Endothelial cell of umbilical vein (primary cell): ENCODE measurements around the gene LKAAEAR1. TPM values are rescaled to one million over a fixed set of nuclear protein-coding genes. Genes with fewer than 3 reads are reported as not detected.
A peak's percentile ranks its signal among the peaks of the same experiment; 100 is the strongest.

Experiments used
- BruUV-seq: library from RNA; stranded (reverse); fragments of 400-500 nt; replicated peaks from 2 replicates; lab custom pipeline; 2021; lab: Mats Ljungman, UMichigan
- CTCF ChIA-PET: fragments of 300-600, 350-600 bp; sonication (Branson Sonifier 250); formaldehyde crosslinking; loops from one replicate; lab custom pipeline; 2021; ENCODE audit warnings: antibody characterized with exemption, inconsistent platforms; lab: Charles Lee
- POLR2A ChIA-PET: fragments of 300-600, 350-600 bp; sonication (Branson Sonifier 250); formaldehyde crosslinking; loops from one replicate; lab custom pipeline; 2021; ENCODE audit warnings: antibody characterized with exemption, inconsistent platforms; lab: Charles Lee
- DNase-seq: peaks from one replicate; pipeline ENCODE4 v3.0.0-alpha.2; 2011; ENCODE audit warnings: low read depth, low spot score
- FAIRE-seq: peaks from 2 replicates; lab custom pipeline; 2011; peaks lifted over from hg19 to GRCh38; lab: Jason Lieb, UNC
- H2AFZ ChIP-seq: 2 replicates; pipeline ENCODE4 v1.6.0; 2012; ENCODE audit warnings: low read depth, low read length, control low read depth, inconsistent platforms
- H3K27ac ChIP-seq: 2 replicates; pipeline ENCODE4 v1.5.1; 2011; ENCODE audit warnings: low read depth, mild to moderate bottlenecking, control low read depth, low read length, moderate library complexity; ENCODE audit not compliant: insufficient read depth
- H3K27me3 ChIP-seq, 2 experiments: 2 replicates each; pipeline versions ENCODE4 v1.6.0 to v1.6.1; 2011; ENCODE audit warnings: low read length in 2 of 2, mixed read lengths in 1 of 2; ENCODE audit not compliant: control insufficient read depth in 2 of 2, insufficient read depth in 2 of 2
- H3K36me3 ChIP-seq, 2 experiments: 2 replicates in 1 of 2; 3 replicates in 1 of 2; pipeline ENCODE4 v1.5.1; 2011; ENCODE audit warnings: low read length in 2 of 2, mild to moderate bottlenecking in 1 of 2, moderate library complexity in 1 of 2; ENCODE audit not compliant: control insufficient read depth in 2 of 2, insufficient read depth in 2 of 2; ENCODE audit errors: extremely low read depth in 1 of 2
- H3K4me1 ChIP-seq: 3 replicates; pipeline ENCODE4 v1.5.1; 2011; ENCODE audit warnings: mild to moderate bottlenecking, low read length; ENCODE audit not compliant: control insufficient read depth, insufficient read depth; ENCODE audit errors: extremely low read depth
- H3K4me2 ChIP-seq: 2 replicates; pipeline ENCODE4 v1.6.1; 2011; ENCODE audit warnings: low read length, control low read depth, mixed read lengths; ENCODE audit not compliant: insufficient read depth
- H3K4me3 ChIP-seq, 3 experiments: fragments of 200-600 bp in 1 of 3; sonication (generic), shearing (Covaris generic) in 1 of 3; replicated peaks in 1 of 3; 2 replicates each; pipeline ENCODE4 v1.5.1; 2011 to 2016; ENCODE audit warnings: control low read depth in 3 of 3, low read length in 3 of 3, mild to moderate bottlenecking in 2 of 3, inconsistent platforms in 1 of 3, low read depth in 1 of 3, moderate library complexity in 1 of 3; ENCODE audit not compliant: insufficient read depth in 1 of 3
- H3K79me2 ChIP-seq: 2 replicates; pipeline ENCODE4 v1.6.0; 2012; ENCODE audit warnings: low read length, inconsistent platforms; ENCODE audit not compliant: control insufficient read depth, insufficient read depth
- H3K9ac ChIP-seq: replicated peaks from 2 replicates; pipeline ENCODE3; 2011; ENCODE audit warnings: low read length, control low read depth; ENCODE audit not compliant: insufficient read depth; ENCODE audit errors: extremely low read depth
- H3K9me1 ChIP-seq: replicated peaks from 3 replicates; pipeline ENCODE4 v1.6.0; 2011; ENCODE audit warnings: mild to moderate bottlenecking, low read length; ENCODE audit not compliant: control insufficient read depth, insufficient read depth; ENCODE audit errors: extremely low read depth
- H3K9me3 ChIP-seq: replicated peaks from 2 replicates; pipeline ENCODE4 v1.5.1; 2012; ENCODE audit warnings: low read length, inconsistent platforms; ENCODE audit not compliant: control insufficient read depth, insufficient read depth
- H4K20me1 ChIP-seq: replicated peaks from 2 replicates; pipeline ENCODE3; 2011; ENCODE audit warnings: mild to moderate bottlenecking, low read length; ENCODE audit not compliant: control insufficient read depth, insufficient read depth; ENCODE audit errors: extremely low read depth
- CTCF ChIP-seq, 2 donors: IDR thresholded peaks; 1 replicate in 1 of 2; 2 replicates in 1 of 2; pipeline ENCODE4 v1.5.1; 2011; ENCODE audit warnings: low read length in 2 of 2, mild to moderate bottlenecking in 2 of 2, moderate library complexity in 2 of 2, control low read depth in 1 of 2, inconsistent platforms in 1 of 2, low read depth in 1 of 2; ENCODE audit not compliant: insufficient read depth in 1 of 2; ENCODE audit errors: extremely low read depth in 1 of 2
- EZH2 ChIP-seq: IDR thresholded peaks from 2 replicates; pipeline ENCODE4 v1.6.1; 2012; ENCODE audit warnings: borderline replicate concordance, low read depth, mild to moderate bottlenecking, moderate library complexity, low read length, inconsistent platforms; ENCODE audit not compliant: severe bottlenecking
- MYC ChIP-seq: IDR thresholded peaks from one replicate; pipeline ENCODE4 v1.6.1; 2011; ENCODE audit warnings: mild to moderate bottlenecking, low read depth, low read length
- POLR2A ChIP-seq: IDR thresholded peaks from 2 replicates; pipeline ENCODE4 v1.6.1; 2012; ENCODE audit warnings: low read depth, mild to moderate bottlenecking, control low read depth, low read length
- POLR2AphosphoS5 ChIP-seq: IDR thresholded peaks from 2 replicates; pipeline ENCODE4 v1.6.1; 2012; ENCODE audit warnings: low read depth, mild to moderate bottlenecking, control low read depth, low read length, moderate library complexity; ENCODE audit not compliant: insufficient read depth
- dilution Hi-C: fragments of 300-500 bp; cut with MboI; formaldehyde crosslinking; loops from one replicate; pipeline ENCODE4 v1.15.0; 2019; ENCODE audit warnings: low sequenced_read_pairs; ENCODE audit not compliant: extremely low pct_ligation_motif_present
- intact Hi-C: fragments of 100-400 bp; cut with micrococcal nuclease; formaldehyde crosslinking; loops from one replicate; pipeline ENCODE4 v1.10.0; 2022
- polyA plus RNA-seq, 4 experiments: library from polyadenylated mRNA; depleted of rRNA in 3 of 4; stranded (reverse) in 3 of 4; unstranded in 1 of 4; fragments of >200 nt; gene quantifications; 2 replicates each; pipeline versions ENCODE4 v1.2.1 to v1.2.3, GENCODE V29; 2011 to 2012; ENCODE audit warnings: missing spikeins in 1 of 4
- total RNA-seq: library from RNA; stranded (reverse); gene quantifications from 2 replicates; pipeline ENCODE4 v1.2.3, GENCODE V29; 2021

LKAAEAR1 gene
- total and polyA plus RNA-seq, 2 donors (not counting 3 experiments of a cell fraction or from before 2014, with no cell fraction given), result 0.29 TPM; not detected in 1

- POLR2A ChIA-PET, result interaction anchor here (0.6 kb wide), 1 partner anchor 451 kb away, joined by 3 read pairs; no protein-coding TSS in a partner anchor
- FAIRE-seq (no peak), DNase-seq (peak; percentile 34)
- intact Hi-C loops, result no loop called here
- Histone ChIP-seq H3K9me1 (no peaks in the 10 kb centered on the region), H3K4me3 (peak within 1 kb of the TSS; percentile 71 to 94 (median 73)), H3K9me3 (no peaks in the 10 kb centered on the region), H3K4me2 (peak within 1 kb of the TSS; percentile 82), H3K27me3 (peaks cover 10 to 15% of the 10 kb centered on the region in 2 experiments), H3K79me2 (peaks cover 6% of the 10 kb centered on the region), H3K27ac (no peak within 1 kb of the TSS), H4K20me1 (no peaks in the 10 kb centered on the region), H3K4me1 (peaks cover 20% of the 10 kb centered on the region), H2AFZ (peak within 1 kb of the TSS; percentile 61), H3K36me3 (peaks cover 0 to 4% of the 10 kb centered on the region in 2 experiments), H3K9ac (peak within 1 kb of the TSS; percentile 56)
- dilution Hi-C loops, result no loop called here
- no peak for TF ChIP-seq POLR2AphosphoS5
- no peak for TF ChIP-seq EZH2
- TF ChIP-seq CTCF (IDR thresholded peaks at IDR 0.05; ENCODE audit: extremely low read depth in 1 of 2, insufficient read depth in 1 of 2, low read depth in 1 of 2, low read length in 2 of 2), result no peak
- peak; percentile 14 for TF ChIP-seq POLR2A
- TF ChIP-seq MYC, result no peak
- CTCF ChIA-PET, result interaction anchor here (1.0 to 3.0 kb wide), 6 partner anchors 16 to 100 kb away, joined by 3 to 14 read pairs (median 4); partner anchors contain the start of gene SAMD10
- BruUV-seq, result no TSS peak
These were observed 4.0 kb downstream of the LKAAEAR1 start, which contains the start of gene OPRL1 for GRCh38 chr20:64080013-64080812. OPRL1 (plus strand) TSS chr20:64080082; CDS start chr20:64092721, 12,639 bp downstream.
